ENCODE data around the gene COX8A.

Gene COX8A

DNA sequence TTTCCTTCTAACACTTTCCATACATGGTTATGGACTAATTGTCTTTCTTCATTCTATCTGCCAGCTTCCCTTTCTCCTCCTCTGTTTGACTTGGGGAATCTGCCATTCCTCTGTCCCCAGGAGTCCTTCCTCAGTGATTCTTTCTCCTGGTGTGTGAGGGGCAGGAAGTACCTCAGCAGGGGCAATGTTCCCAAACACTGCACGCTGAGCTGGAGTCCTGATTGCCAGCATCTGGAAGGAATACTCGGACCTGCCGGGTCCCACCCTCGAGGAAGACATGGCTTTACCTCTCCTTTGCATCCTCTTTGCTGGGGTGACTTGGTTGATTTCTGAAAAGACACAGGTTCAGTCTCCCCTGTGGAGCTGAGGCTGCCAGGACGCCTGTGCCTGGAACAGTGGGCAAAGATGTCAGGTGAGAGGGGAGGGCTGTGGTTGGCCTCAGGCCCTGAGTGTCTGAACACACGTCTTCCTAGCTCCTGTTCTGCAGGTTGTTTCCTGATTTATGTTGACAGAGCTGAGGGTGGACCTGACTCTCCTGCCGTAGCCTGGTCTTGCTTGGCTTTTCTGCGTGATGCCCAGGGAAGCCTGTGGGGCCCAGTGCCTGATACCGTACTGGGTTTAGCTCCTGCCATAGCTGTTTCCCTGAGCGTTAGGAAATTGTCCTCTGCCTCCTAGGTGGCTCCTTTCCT lies 4.3 kb downstream of the COX8A start:
- H3K9me3 ChIP-seq, result no peaks in the 10 kb centered on the region
- no peak overlapping the region for H3K4me3 ChIP-seq
- TF ChIP-seq, protein P1, sequence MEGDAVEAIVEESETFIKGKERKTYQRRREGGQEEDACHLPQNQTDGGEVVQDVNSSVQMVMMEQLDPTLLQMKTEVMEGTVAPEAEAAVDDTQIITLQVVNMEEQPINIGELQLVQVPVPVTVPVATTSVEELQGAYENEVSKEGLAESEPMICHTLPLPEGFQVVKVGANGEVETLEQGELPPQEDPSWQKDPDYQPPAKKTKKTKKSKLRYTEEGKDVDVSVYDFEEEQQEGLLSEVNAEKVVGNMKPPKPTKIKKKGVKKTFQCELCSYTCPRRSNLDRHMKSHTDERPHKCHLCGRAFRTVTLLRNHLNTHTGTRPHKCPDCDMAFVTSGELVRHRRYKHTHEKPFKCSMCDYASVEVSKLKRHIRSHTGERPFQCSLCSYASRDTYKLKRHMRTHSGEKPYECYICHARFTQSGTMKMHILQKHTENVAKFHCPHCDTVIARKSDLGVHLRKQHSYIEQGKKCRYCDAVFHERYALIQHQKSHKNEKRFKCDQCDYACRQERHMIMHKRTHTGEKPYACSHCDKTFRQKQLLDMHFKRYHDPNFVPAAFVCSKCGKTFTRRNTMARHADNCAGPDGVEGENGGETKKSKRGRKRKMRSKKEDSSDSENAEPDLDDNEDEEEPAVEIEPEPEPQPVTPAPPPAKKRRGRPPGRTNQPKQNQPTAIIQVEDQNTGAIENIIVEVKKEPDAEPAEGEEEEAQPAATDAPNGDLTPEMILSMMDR (IDR thresholded peaks at IDR 0.05), result no peak
- no peak overlapping the region for H3K27ac ChIP-seq
- H3K4me1 ChIP-seq, result peaks cover 0 to 29% (median 25%) of the 10 kb centered on the region in 4 donors
- H3K27me3 ChIP-seq, result no peaks in the 10 kb centered on the region
- intact Hi-C loops (cut with DNase I; ENCODE audit: low total_unique reads), result no loop called here
- H3K36me3 ChIP-seq, result peaks cover 0 to 10% (median 6%) of the 10 kb centered on the region in 3 donors
- DNase-seq, result no peak

DNA sequence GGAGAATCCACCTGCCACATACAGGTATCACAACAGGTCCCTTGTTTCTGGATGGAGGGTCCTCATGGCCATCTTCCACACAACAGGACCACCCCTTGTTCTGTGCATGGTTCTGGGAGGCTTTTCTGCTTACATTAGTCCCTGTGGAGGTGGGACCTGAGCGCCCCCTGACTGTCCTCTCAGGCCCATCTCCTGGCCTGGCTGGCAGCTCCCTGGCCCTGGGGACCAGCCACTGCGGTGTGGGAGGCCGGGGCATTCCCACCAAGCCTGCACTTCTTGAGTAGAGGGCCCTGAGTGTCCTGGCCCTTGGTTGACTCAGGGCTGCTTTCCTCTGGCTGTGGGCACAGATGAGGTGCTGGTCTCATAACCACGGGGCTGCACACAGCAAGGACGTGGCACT lies 5.0 kb downstream of the COX8A start:
- H3K27me3 ChIP-seq, result no peaks in the 10 kb centered on the region
- no peak overlapping the region for H3K27ac ChIP-seq
- H3K36me3 ChIP-seq, result peaks cover 0 to 10% (median 6%) of the 10 kb centered on the region in 3 donors
- intact Hi-C loops (cut with DNase I; ENCODE audit: low total_unique reads), result no loop called here
- TF ChIP-seq, protein P1 (IDR thresholded peaks at IDR 0.05), result no peak
- DNase-seq, result no peak
- no peaks in the 10 kb centered on the region for H3K9me3 ChIP-seq
- H3K4me1 ChIP-seq, result peaks cover 0 to 29% (median 21%) of the 10 kb centered on the region in 4 donors
- no peak overlapping the region for H3K4me3 ChIP-seq

- intact Hi-C loops (cut with DNase I; ENCODE audit: low total_unique reads), result no loop called here
- no peaks in the 10 kb centered on the region for H3K27me3 ChIP-seq
- peaks cover 4 to 27% (median 7%) of the 10 kb centered on the region in 3 donors for H3K36me3 ChIP-seq
- no peak for DNase-seq
- TF ChIP-seq, protein P1 (IDR thresholded peaks at IDR 0.05), result no peak
- H3K9me3 ChIP-seq, result no peaks in the 10 kb centered on the region
- H3K27ac ChIP-seq, result peak overlapping the region; percentile 77 to 88
- H3K4me3 ChIP-seq, result peak overlapping the region; percentile 69 to 97
- peaks cover 0 to 23% (median 18%) of the 10 kb centered on the region in 4 donors for H3K4me1 ChIP-seq
Observed at GRCh38 chr11:63985812-63986155, 11.4 kb downstream of the COX8A start.

- Histone ChIP-seq H3K4me1 (peaks cover 0 to 23% (median 18%) of the 10 kb centered on the region in 4 donors), H3K27me3 (no peaks in the 10 kb centered on the region), H3K9me3 (no peaks in the 10 kb centered on the region), H3K36me3 (peaks cover 9 to 33% (median 13%) of the 10 kb centered on the region in 3 donors), H3K27ac (peak within 1 kb of the TSS; percentile 77 to 88), H3K4me3 (peak within 1 kb of the TSS; percentile 69 to 97)
- intact Hi-C loops (cut with DNase I; ENCODE audit: low total_unique reads), result no loop called here
- peak; percentile 90 to 94 for DNase-seq
- TF ChIP-seq, protein P1 (IDR thresholded peaks at IDR 0.05), result no peak
Observed at GRCh38 chr11:63986156-63986931, 11.9 kb downstream of the COX8A start, which contains the start of gene OTUB1. TSS of gene OTUB1 (plus strand) at chr11:63986438. CDS start at chr11:63986457, 19 bp downstream.

DNA sequence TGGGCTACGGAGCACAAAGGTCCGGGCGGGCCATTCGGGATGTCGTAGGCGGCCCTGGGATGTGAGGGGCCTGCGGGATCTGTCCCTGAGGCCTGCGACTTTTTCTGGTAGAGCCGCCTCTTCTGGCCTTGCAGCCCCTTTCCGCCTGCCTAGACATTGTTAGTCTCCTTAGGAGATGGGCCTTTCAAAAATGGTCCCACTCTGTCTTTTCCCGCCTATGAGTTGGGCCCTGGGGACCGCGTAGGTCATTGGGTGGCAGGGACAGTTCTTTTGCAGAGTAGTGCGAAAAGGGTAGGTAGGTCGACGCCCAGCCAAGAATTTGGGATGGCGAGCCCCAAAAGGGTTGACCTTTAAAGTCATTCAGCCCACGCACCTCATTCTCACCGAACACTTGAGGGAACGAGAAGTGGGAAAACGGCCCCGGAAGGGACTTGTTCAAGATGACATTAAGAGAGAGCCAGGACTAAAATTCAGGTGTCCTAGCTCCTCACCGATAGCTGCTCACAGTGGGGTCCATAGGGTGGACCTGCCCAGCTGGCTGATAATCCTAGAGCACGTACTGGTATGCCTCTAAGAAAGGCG lies 12.6 kb downstream of the COX8A start:
- Histone ChIP-seq H3K4me1 (peaks cover 0 to 23% (median 18%) of the 10 kb centered on the region in 4 donors), H3K27me3 (no peaks in the 10 kb centered on the region), H3K4me3 (peak overlapping the region; percentile 69 to 97), H3K36me3 (peaks cover 12 to 40% (median 15%) of the 10 kb centered on the region in 3 donors), H3K27ac (peak overlapping the region; percentile 77 to 88), H3K9me3 (no peaks in the 10 kb centered on the region)
- intact Hi-C loops (cut with DNase I; ENCODE audit: low total_unique reads), result no loop called here
- no peak for DNase-seq
- TF ChIP-seq, protein P1 (IDR thresholded peaks at IDR 0.05), result no peak

Measured in tibial artery (tissue), 4 donors.